K562 (cell line): ENCODE measurements around the gene ARR3. TPM values are rescaled to one million over a fixed set of nuclear protein-coding genes. Genes with fewer than 3 reads are reported as not detected.
"Not testable (repeated sequence)": the region's sequence is repeated elsewhere in the genome, so short reads cannot be mapped to it uniquely, and the experiment has no call there.

Experiments used
- ATAC-seq: fragments of 200-7000 bp; cut with Tn5 transposase; 3 replicates; pipeline ENCODE4 v1.9.1; 2020; ENCODE audit warnings: moderate library complexity
- BruUV-seq: library from RNA; stranded (reverse); fragments of 400-500 nt; replicated peaks from 2 replicates; lab custom pipeline; 2021; lab: Mats Ljungman, UMichigan
- CTCF ChIA-PET: fragments of 300-600 bp; formaldehyde crosslinking; extraction: SDS; loops from one replicate; lab custom pipeline; 2021; ENCODE audit warnings: low intra/inter-chr PET ratio; lab: Yijun Ruan, JAX
- POLR2A ChIA-PET: fragments of 300-600, 350-650 bp; sonication (Branson Sonifier 250); formaldehyde crosslinking; extraction: SDS; loops from one replicate; lab custom pipeline; 2021; ENCODE audit warnings: antibody characterized with exemption, inconsistent platforms; lab: Yijun Ruan, JAX
- DNase-seq, 4 experiments: peaks; one replicate each; pipeline versions ENCODE4 v3.0.0 to v3.0.0-alpha.2; 2011 to 2018; ENCODE audit warnings: low spot score in 3 of 4, mixed read lengths in 3 of 4; ENCODE audit errors: extremely low read depth in 1 of 4
- FAIRE-seq: peaks from 2 replicates; lab custom pipeline; 2011; peaks lifted over from hg19 to GRCh38; lab: Jason Lieb, UNC
- H2AFZ ChIP-seq: 2 replicates; pipeline ENCODE4 v1.6.0; 2011; ENCODE audit warnings: low read depth, low read length, control low read depth, inconsistent platforms
- H3K27ac ChIP-seq: fragments of 200-600 bp; 3 replicates; pipeline ENCODE4 v1.8.0; 2011; ENCODE audit warnings: low read depth, mild to moderate bottlenecking, control low read depth, inconsistent platforms, low read length, moderate library complexity, mixed read lengths; ENCODE audit errors: extremely low read depth
- H3K27me3 ChIP-seq, 2 experiments: fragments of 300-600 bp in 1 of 2; 2 replicates in 1 of 2; 3 replicates in 1 of 2; pipeline versions ENCODE4 v1.6.0 to v1.8.0; 2011; ENCODE audit warnings: inconsistent platforms in 2 of 2, low read length in 2 of 2, mild to moderate bottlenecking in 1 of 2, mixed read lengths in 1 of 2, moderate library complexity in 1 of 2; ENCODE audit not compliant: control insufficient read depth in 2 of 2, insufficient read depth in 2 of 2
- H3K36me3 ChIP-seq: fragments of 300-600 bp; 3 replicates; pipeline ENCODE4 v1.8.0; 2011; ENCODE audit warnings: mild to moderate bottlenecking, low read length, inconsistent platforms; ENCODE audit not compliant: control insufficient read depth, insufficient read depth
- H3K4me1 ChIP-seq, 2 experiments: fragments of 200-600 bp in 1 of 2; replicated peaks in 1 of 2; 2 replicates in 1 of 2; 3 replicates in 1 of 2; pipeline versions ENCODE4 v1.5.1 to v1.8.0; 2011; ENCODE audit warnings: inconsistent platforms in 2 of 2, low read length in 2 of 2, mild to moderate bottlenecking in 1 of 2, mixed read lengths in 1 of 2, moderate library complexity in 1 of 2; ENCODE audit not compliant: control insufficient read depth in 2 of 2, insufficient read depth in 2 of 2
- H3K4me2 ChIP-seq: 2 replicates; pipeline ENCODE4 v1.6.1; 2011; ENCODE audit warnings: low read length, control low read depth, inconsistent platforms, mixed read lengths; ENCODE audit not compliant: insufficient read depth
- H3K4me3 ChIP-seq: fragments of 200-600 bp; sonication (generic), shearing (Covaris generic); 2 replicates; pipeline ENCODE4 v1.5.1; 2016; ENCODE audit warnings: control low read depth, inconsistent platforms
- H3K79me2 ChIP-seq: fragments of 200-600 bp; 3 replicates; pipeline ENCODE4 v1.8.0; 2011; ENCODE audit warnings: low read length, inconsistent platforms; ENCODE audit not compliant: control insufficient read depth, insufficient read depth
- H3K9ac ChIP-seq, 2 experiments: 2 replicates each; pipeline versions ENCODE4 v1.6.0 to v1.6.1; 2011; ENCODE audit warnings: low read depth in 2 of 2, low read length in 2 of 2, control low read depth in 1 of 2, inconsistent platforms in 1 of 2, mild to moderate bottlenecking in 1 of 2, mixed read lengths in 1 of 2; ENCODE audit not compliant: insufficient read depth in 1 of 2
- H3K9me1 ChIP-seq: one replicate; pipeline ENCODE4 v1.6.0; 2011; ENCODE audit warnings: inconsistent platforms, mild to moderate bottlenecking, low read length, moderate library complexity; ENCODE audit not compliant: control insufficient read depth, insufficient read depth
- H3K9me3 ChIP-seq: replicated peaks from 2 replicates; pipeline ENCODE4 v1.5.1; 2011; ENCODE audit warnings: low read depth, low read length, inconsistent platforms; ENCODE audit not compliant: control insufficient read depth, insufficient read depth
- H4K20me1 ChIP-seq: replicated peaks from 2 replicates; pipeline ENCODE4 v1.6.1; 2011; ENCODE audit warnings: low read length, inconsistent platforms, mixed read lengths; ENCODE audit not compliant: control insufficient read depth, insufficient read depth
- ATF2 ChIP-seq: sonication (generic); formaldehyde crosslinking; IDR thresholded peaks from 2 replicates; pipeline ENCODE4 v1.8.1; 2022; ENCODE audit warnings: missing genetic modification reagents
- BHLHE40 ChIP-seq: IDR thresholded peaks from 2 replicates; pipeline ENCODE4 v1.6.1; 2011; ENCODE audit warnings: low read length, improper control_type of control experiment
- CHD4 ChIP-seq: fragments of 200-600 bp; sonication (generic); IDR thresholded peaks from 3 replicates; pipeline ENCODE4 v1.6.1; 2012; ENCODE audit warnings: low read depth, mild to moderate bottlenecking, mixed read lengths, low read length, inconsistent platforms; ENCODE audit not compliant: insufficient read depth, insufficient replicate concordance, poor library complexity, severe bottlenecking
- NR2F6 ChIP-seq: fragments of 450-650 bp; formaldehyde crosslinking; IDR thresholded peaks from 2 replicates; pipeline ENCODE4 v1.4.0; 2020; ENCODE audit warnings: mild to moderate bottlenecking
- SMAD1 ChIP-seq: fragments of 150-350 bp; IDR thresholded peaks from 2 replicates; pipeline ENCODE4 v1.6.1; 2014; ENCODE audit warnings: low read length, low read depth; ENCODE audit not compliant: partially characterized antibody
- WGBS: fragments of 100-300 bp; shearing (Covaris generic); methylation state at CpG from one replicate; pipeline ENCODE4 v1.1.6; 2016; ENCODE audit warnings: low coverage, mixed read lengths; ENCODE audit not compliant: insufficient coverage; ENCODE audit errors: missing lambda C conversion rate; 5-methylcytosine and 5-hydroxymethylcytosine counted together
- in situ Hi-C: fragments of 300-500 bp; cut with MboI; formaldehyde crosslinking; loops from 4 replicates; pipeline ENCODE4 v1.15.0; 2018; ENCODE audit warnings: inconsistent platforms, mixed read lengths
- intact Hi-C: fragments of 100-400 bp; cut with micrococcal nuclease; formaldehyde crosslinking; loops from 2 replicates; pipeline ENCODE4 v1.14.2; 2022
- polyA plus RNA-seq, 8 experiments: library from polyadenylated mRNA; depleted of rRNA in 4 of 8; stranded (reverse) in 5 of 8; unstranded in 3 of 8; fragments of >200 nt; fragmentation: Nextera tagmentation in 2 of 8; fragmentation: Illumina TruSeq in 1 of 8; extraction: Ambion mirVana in 2 of 8; extraction: Trizol in 1 of 8; gene quantifications; 2 replicates each; pipeline versions ENCODE4 v1.2.1 to v1.2.3, GENCODE V29; 2011 to 2014; ENCODE audit warnings: inconsistent platforms in 1 of 8, missing spikeins in 1 of 8
- total RNA-seq, 7 experiments: library from RNA; depleted of rRNA in 6 of 7; stranded (reverse); fragments of >200 nt in 6 of 7; fragmentation: Illumina TruSeq in 2 of 7; extraction: Trizol in 2 of 7; gene quantifications; 2 replicates each; pipeline versions ENCODE4 v1.2.1 to v1.2.3, GENCODE V29; 2011 to 2021; ENCODE audit warnings: low replicate concordance in 1 of 7

Gene ARR3
- total and polyA plus RNA-seq, 9 of the 15 experiments (the other 6 are each of a cell fraction or from before 2014, with no cell fraction given), result not detected

DNA sequence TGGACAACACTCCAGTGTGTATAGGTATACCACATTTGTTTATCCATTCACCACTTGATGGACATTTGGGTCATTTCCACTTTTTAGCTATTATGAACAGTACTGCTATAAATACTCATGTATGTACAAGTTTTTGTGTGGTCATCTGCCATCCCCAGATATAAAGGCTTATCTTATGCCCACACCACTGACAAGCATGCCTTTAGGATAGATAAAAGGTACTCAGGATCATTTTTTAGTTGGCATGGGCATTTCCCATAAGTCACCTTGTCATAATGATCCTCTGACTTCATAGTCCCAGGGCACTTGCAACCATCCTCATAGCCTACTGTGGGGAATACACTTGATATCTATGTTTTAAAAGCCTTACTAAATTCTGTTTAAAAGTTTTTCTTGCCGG lies 27.4 kb upstream of the ARR3 start:
- DNase-seq (no peak), ATAC-seq (no peak), FAIRE-seq (no peak)
- Histone ChIP-seq H4K20me1 (no peaks in the 10 kb centered on the region), H3K9me1 (no peaks in the 10 kb centered on the region), H3K27me3 (peaks cover 3 to 17% of the 10 kb centered on the region in 2 experiments; a peak in 2 of 5 replicates), H3K9ac (no peak overlapping the region), H3K4me1 (no peaks in the 10 kb centered on the region), H3K4me2 (no peak overlapping the region), H3K79me2 (no peaks in the 10 kb centered on the region), H3K27ac (no peak overlapping the region), H3K36me3 (no peaks in the 10 kb centered on the region), H2AFZ (no peak overlapping the region), H3K4me3 (no peak overlapping the region), H3K9me3 (no peaks in the 10 kb centered on the region)
- no TSS peak for BruUV-seq
- ChIA-PET CTCF (no interaction called here), POLR2A (no interaction called here)
- intact Hi-C loops, result no loop called here
- TF ChIP-seq ATF2 (CRISPR knock-in tag) (no peak), NR2F6 (CRISPR knock-in tag) (no peak), SMAD1 (no peak), CHD4 (no peak)
- in situ Hi-C loops, result no loop called here
- WGBS, result 0% methylated on average over 1 of the region's 1 CpG

GRCh38 chrX:70241501-70241900 lies 26.6 kb upstream of the ARR3 start:
- H3K9ac ChIP-seq, result no peak overlapping the region
- H3K4me1 ChIP-seq, result no peaks in the 10 kb centered on the region
- no peak overlapping the region for H3K4me3 ChIP-seq
- H3K27ac ChIP-seq, result no peak overlapping the region
- H3K4me2 ChIP-seq, result no peak overlapping the region
- no peaks in the 10 kb centered on the region for H3K36me3 ChIP-seq
- no peaks in the 10 kb centered on the region for H3K9me1 ChIP-seq
- BruUV-seq, result no TSS peak
- DNase-seq (no peak), FAIRE-seq (no peak), ATAC-seq (no peak)
- intact Hi-C loops, result no loop called here
- H2AFZ ChIP-seq, result no peak overlapping the region
- no peaks in the 10 kb centered on the region for H3K9me3 ChIP-seq
- POLR2A ChIA-PET, result no interaction called here
- no peaks in the 10 kb centered on the region for H4K20me1 ChIP-seq
- peaks cover 3 to 14% of the 10 kb centered on the region in 2 experiments; a peak in 1 of 5 replicates for H3K27me3 ChIP-seq
- H3K79me2 ChIP-seq, result no peaks in the 10 kb centered on the region
- no peak for TF ChIP-seq BHLHE40
- TF ChIP-seq, all 486 proteins: peak for 0
- in situ Hi-C loops, result no loop called here
- 0% methylated on average over 2 of the region's 2 CpGs for whole genome bisulfite sequencing
- CTCF ChIA-PET, result no interaction called here

- in situ Hi-C loops, H3K4me2 ChIP-seq, H3K9me1 ChIP-seq, H4K20me1 ChIP-seq, DNase-seq, H3K4me3 ChIP-seq, H3K27me3 ChIP-seq, intact Hi-C loops, ATAC-seq, CTCF ChIA-PET, FAIRE-seq, BruUV-seq, POLR2A ChIA-PET, H3K27ac ChIP-seq, H3K79me2 ChIP-seq, H2AFZ ChIP-seq, H3K4me1 ChIP-seq, H3K9me3 ChIP-seq, H3K9ac ChIP-seq, H3K36me3 ChIP-seq: not testable (repeated sequence)
- 3% methylated on average over 5 of the region's 5 CpGs for WGBS
Measured at GRCh38 chrX:70243601-70244000, 24.5 kb upstream of the ARR3 start.
